ENCODE measurements around the gene TSC22D2. TPM values are rescaled to one million over a fixed set of nuclear protein-coding genes. Genes with fewer than 3 reads are reported as not detected.

Gene TSC22D2
- total and polyA plus RNA-seq, 2 of the 8 experiments (the other 6 are each of a cell fraction or from before 2014, with no cell fraction given) = 3.4 to 27.6 TPM

DNA sequence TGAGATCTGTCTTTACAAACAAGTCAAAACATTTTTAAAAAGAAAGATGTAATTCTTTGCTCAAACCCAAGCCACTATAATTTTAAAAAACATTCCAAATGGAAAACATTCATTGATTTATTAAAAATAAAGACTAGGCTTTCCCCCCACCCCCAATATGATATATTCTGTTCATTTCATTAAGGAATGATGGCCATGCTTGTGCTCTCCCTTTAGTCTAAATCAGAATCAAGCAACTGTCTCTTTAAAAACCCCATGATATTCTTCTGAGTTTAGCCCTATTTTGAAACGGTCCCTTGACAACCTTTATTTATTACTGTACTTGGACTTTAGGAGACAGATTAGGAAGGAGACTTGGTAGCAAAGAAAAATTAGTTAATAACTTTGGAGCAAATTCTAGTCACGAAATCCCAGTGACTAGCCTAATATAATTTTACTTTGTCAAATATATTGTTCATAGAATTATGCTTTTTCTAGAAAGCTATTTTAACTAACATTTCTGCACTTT is 38.4 kb downstream of the TSC22D2 start:
- peaks cover 0 to 5% (median under 1%) of the 10 kb centered on the region in 4 experiments; a peak in 2 of 8 replicates for H3K36me3 ChIP-seq (ENCODE audit: control insufficient read depth in 2 of 4, insufficient read depth in 4 of 4, low read length in 3 of 4)
- H2BK5ac ChIP-seq (ENCODE audit: low read depth, low read length) = no peak overlapping the region
- H3K23ac ChIP-seq (ENCODE audit: insufficient read length) = no peak overlapping the region
- no peak overlapping the region for H2AK5ac ChIP-seq (ENCODE audit: low read depth, low read length)
- ChIA-PET CTCF (ENCODE audit: partially characterized antibody) (no interaction called here), POLR2A (ENCODE audit: partially characterized antibody) (no interaction called here)
- no peak overlapping the region for H2BK120ac ChIP-seq (replicated peaks; ENCODE audit: low read depth, low read length)
- H3K27me3 ChIP-seq (replicated peaks in 1 of 4; ENCODE audit: control insufficient read depth in 3 of 4, extremely low read depth in 1 of 4, insufficient read depth in 3 of 4, low read length in 3 of 4) = peaks cover 0 to 1% (median 0%) of the 10 kb centered on the region in 4 experiments; a peak in 1 of 7 replicates
- H3K27ac ChIP-seq (ENCODE audit: low read depth, low read length) = no peak overlapping the region
- no peak overlapping the region for H3K56ac ChIP-seq (replicated peaks; ENCODE audit: insufficient read length, low read depth, low read length)
- no peaks in the 10 kb centered on the region for H3K79me1 ChIP-seq (ENCODE audit: low read depth, low read length)
- H4K91ac ChIP-seq (replicated peaks; ENCODE audit: insufficient read length, low read length) = no peak overlapping the region
- no peak overlapping the region for H2BK12ac ChIP-seq (ENCODE audit: low read depth, low read length)
- no peak overlapping the region for H2BK20ac ChIP-seq (ENCODE audit: low read length)
- H3K4me2 ChIP-seq (ENCODE audit: insufficient read depth in 1 of 2, low read depth in 2 of 2, low read length in 2 of 2) = no peak overlapping the region
- H2AFZ ChIP-seq (ENCODE audit: low read length) = no peak overlapping the region
- DNase-seq (ENCODE audit: low read depth in 1 of 2, low spot score in 2 of 2) = no peak
- no peaks in the 10 kb centered on the region for H3K9me3 ChIP-seq (ENCODE audit: insufficient read depth in 2 of 2, low read depth in 1 of 2, low read length in 1 of 2)
- no peak overlapping the region for H3K14ac ChIP-seq (ENCODE audit: insufficient read length)
- no peak for TF ChIP-seq TBP (IDR thresholded peaks at IDR 0.05; ENCODE audit: low read depth, low read length)
- TF ChIP-seq MAFK (IDR thresholded peaks at IDR 0.05; ENCODE audit: low read depth, low read length) = no peak
- TF ChIP-seq SP2 (IDR thresholded peaks at IDR 0.05; ENCODE audit: low read length) = no peak
- no peak for TF ChIP-seq SIX5 (IDR thresholded peaks at IDR 0.05; ENCODE audit: low read depth, low read length)
- no peak for TF ChIP-seq BCL11A (IDR thresholded peaks at IDR 0.05; ENCODE audit: low read depth in 2 of 2, low read length in 2 of 2)
- no peak for TF ChIP-seq ZNF274 (IDR thresholded peaks at IDR 0.05; ENCODE audit: borderline replicate concordance, extremely low read depth, low read length)
- TF ChIP-seq NANOG (IDR thresholded peaks at IDR 0.05; ENCODE audit: insufficient read depth, low read depth, low read length, poor library complexity, severe bottlenecking) = no peak
- no peak for TF ChIP-seq RNF2 (IDR thresholded peaks at IDR 0.05; ENCODE audit: borderline replicate concordance, low read depth, low read length, missing control alignments, poor library complexity, severe bottlenecking)
- TF ChIP-seq EZH2 (IDR thresholded peaks at IDR 0.05; ENCODE audit: low read depth, low read length, severe bottlenecking) = no peak
- H4K8ac ChIP-seq (ENCODE audit: extremely low read depth, insufficient read depth, low read length) = no peak overlapping the region
- H3K23me2 ChIP-seq (ENCODE audit: low read depth, low read length) = no peaks in the 10 kb centered on the region
- 86% methylated on average over 2 of the region's 2 CpGs; no CpG with 5 or more reads in 1 of the 2 experiments for WGBS, 2 experiments (ENCODE audit: extremely low coverage in 1 of 2, insufficient coverage in 1 of 2, insufficient read length in 1 of 2, insufficient replicate concordance in 2 of 2, low coverage in 1 of 2, low lambda C conversion rate in 2 of 2, missing lambda C conversion rate in 1 of 2)
- peaks cover 0 to 39% of the 10 kb centered on the region in 2 experiments; a peak in 2 of 4 replicates for H3K79me2 ChIP-seq (ENCODE audit: control insufficient read depth in 1 of 2, insufficient read depth in 2 of 2, low read length in 2 of 2)
- H2BK15ac ChIP-seq (ENCODE audit: low read length) = no peak overlapping the region
- no peak overlapping the region for H3K18ac ChIP-seq (ENCODE audit: extremely low read depth, low read length)
- H3K4ac ChIP-seq (replicated peaks; ENCODE audit: insufficient read length, low read depth, low read length) = no peak overlapping the region
- 0 out of 7 replicates have a peak, but pooled peaks cover 0 to 2% (median 0%) of the 10 kb centered on the region in 4 experiments for H3K4me1 ChIP-seq (replicated peaks in 1 of 4; ENCODE audit: control insufficient read depth in 3 of 4, insufficient read depth in 4 of 4, low read length in 3 of 4)
- peaks cover 0 to 2% of the 10 kb centered on the region in 2 experiments for H4K20me1 ChIP-seq (replicated peaks in 1 of 2; ENCODE audit: control insufficient read depth in 1 of 2, insufficient read depth in 2 of 2, low read length in 2 of 2)
- H3K4me3 ChIP-seq (ENCODE audit: extremely low read depth in 1 of 4, insufficient read depth in 2 of 4, low read depth in 3 of 4, low read length in 4 of 4) = no peak overlapping the region
- no peak overlapping the region for H4K5ac ChIP-seq (ENCODE audit: insufficient read length, low read depth, low read length)
- no peak for FAIRE-seq
- H3K9ac ChIP-seq (replicated peaks in 1 of 4; ENCODE audit: extremely low read depth in 1 of 4, low read depth in 3 of 4, low read length in 3 of 4) = no peak overlapping the region

Data from H1 (cell line).